C4-2B (cell line): ENCODE data around the gene SEL1L.
"Not testable (repeated sequence)": the region's sequence is repeated elsewhere in the genome, so short reads cannot be mapped to it uniquely, and the experiment has no call there.

Experiments
- ZFX ChIP-seq: fragments of 450-650 bp; IDR thresholded peaks from 2 replicates; pipeline ENCODE4 v1.6.1; 2017
- TF ChIP-seq, protein P1 (sequence below): fragments of 450-650 bp; conservative IDR thresholded peaks from 2 replicates; pipeline ENCODE4 v1.5.1; 2017; ENCODE audit warnings: mild to moderate bottlenecking

GRCh38 chr14:81429749-81430148 is 103.9 kb downstream of the SEL1L start:
- TF ChIP-seq, protein P1, sequence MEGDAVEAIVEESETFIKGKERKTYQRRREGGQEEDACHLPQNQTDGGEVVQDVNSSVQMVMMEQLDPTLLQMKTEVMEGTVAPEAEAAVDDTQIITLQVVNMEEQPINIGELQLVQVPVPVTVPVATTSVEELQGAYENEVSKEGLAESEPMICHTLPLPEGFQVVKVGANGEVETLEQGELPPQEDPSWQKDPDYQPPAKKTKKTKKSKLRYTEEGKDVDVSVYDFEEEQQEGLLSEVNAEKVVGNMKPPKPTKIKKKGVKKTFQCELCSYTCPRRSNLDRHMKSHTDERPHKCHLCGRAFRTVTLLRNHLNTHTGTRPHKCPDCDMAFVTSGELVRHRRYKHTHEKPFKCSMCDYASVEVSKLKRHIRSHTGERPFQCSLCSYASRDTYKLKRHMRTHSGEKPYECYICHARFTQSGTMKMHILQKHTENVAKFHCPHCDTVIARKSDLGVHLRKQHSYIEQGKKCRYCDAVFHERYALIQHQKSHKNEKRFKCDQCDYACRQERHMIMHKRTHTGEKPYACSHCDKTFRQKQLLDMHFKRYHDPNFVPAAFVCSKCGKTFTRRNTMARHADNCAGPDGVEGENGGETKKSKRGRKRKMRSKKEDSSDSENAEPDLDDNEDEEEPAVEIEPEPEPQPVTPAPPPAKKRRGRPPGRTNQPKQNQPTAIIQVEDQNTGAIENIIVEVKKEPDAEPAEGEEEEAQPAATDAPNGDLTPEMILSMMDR: not testable (repeated sequence)
- not testable (repeated sequence) for TF ChIP-seq ZFX
